ENCODE measurements around the gene TMEM94.

The TMEM94 gene

GRCh38 chr17:75486951-75487350, 30.5 kb downstream of the TMEM94 start:
- DNase-seq (ENCODE audit: low read depth, low spot score), result no peak
- Histone ChIP-seq H3K36me3 (ENCODE audit: insufficient read depth, low read length) (no peaks in the 10 kb centered on the region), H3K9me3 (ENCODE audit: low read depth, low read length) (no peaks in the 10 kb centered on the region), H3K9ac (ENCODE audit: insufficient read length) (no peak overlapping the region), H3K4me3 (no peak overlapping the region), H3K27ac (no peak overlapping the region)
- TF ChIP-seq EZH2 (IDR thresholded peaks at IDR 0.05) (no peak), FOXP2 (optimal IDR thresholded peaks at IDR 0.05; ENCODE audit: control extremely low read depth, extremely low read length, insufficient read depth) (no peak), POLR2AphosphoS5 (IDR thresholded peaks at IDR 0.05; ENCODE audit: borderline replicate concordance, low read depth, low read length) (no peak)

GRCh38 chr17:75487351-75488070, 31.1 kb downstream of the TMEM94 start:
- Histone ChIP-seq H3K4me3 (no peak overlapping the region), H3K9me3 (ENCODE audit: low read depth, low read length) (no peaks in the 10 kb centered on the region), H3K27ac (no peak overlapping the region), H3K36me3 (ENCODE audit: insufficient read depth, low read length) (no peaks in the 10 kb centered on the region), H3K9ac (ENCODE audit: insufficient read length) (no peak overlapping the region)
- DNase-seq (ENCODE audit: low read depth, low spot score), result no peak
- TF ChIP-seq EZH2 (IDR thresholded peaks at IDR 0.05) (no peak), FOXP2 (optimal IDR thresholded peaks at IDR 0.05; ENCODE audit: control extremely low read depth, extremely low read length, insufficient read depth) (no peak), POLR2AphosphoS5 (IDR thresholded peaks at IDR 0.05; ENCODE audit: borderline replicate concordance, low read depth, low read length) (no peak)

DNA sequence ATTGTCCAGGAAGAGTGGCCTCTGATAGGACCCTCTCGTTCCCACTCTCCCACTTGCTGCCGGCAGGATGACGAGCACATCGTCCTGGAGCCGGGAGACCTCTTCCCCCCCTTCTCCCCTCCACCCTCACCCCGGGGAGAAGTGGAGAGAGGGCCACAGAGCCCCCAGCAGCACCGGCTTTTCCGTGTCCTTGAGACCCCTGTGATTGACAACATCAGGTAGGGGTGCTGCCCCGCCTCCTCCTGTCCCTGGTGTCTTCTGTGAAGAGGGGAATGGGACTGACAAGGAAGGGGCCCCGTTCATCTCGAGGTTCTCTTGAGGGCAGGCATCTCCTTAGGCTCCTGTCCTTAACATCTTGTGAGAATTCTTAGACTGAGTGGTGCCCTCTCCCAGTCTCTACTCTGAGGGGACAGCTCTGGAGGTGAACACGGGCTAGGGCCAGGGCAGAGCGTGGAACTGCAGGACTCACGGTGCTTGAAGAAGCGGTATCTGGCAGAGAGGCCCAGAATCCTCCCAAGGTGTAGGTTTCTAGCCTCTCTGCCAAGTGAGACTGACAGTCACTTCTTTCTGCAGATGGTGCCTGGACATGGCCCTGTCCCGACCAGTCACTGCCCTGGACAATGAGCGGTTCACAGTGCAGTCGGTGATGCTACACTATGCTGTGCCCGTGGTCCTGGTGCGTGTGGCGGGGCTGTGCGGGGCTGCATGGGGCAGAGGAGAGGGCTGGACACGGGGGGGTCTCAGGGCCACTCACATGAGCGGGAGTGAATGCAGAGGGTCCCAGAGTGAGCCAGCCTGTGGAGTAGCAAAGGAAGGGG, 32.5 kb downstream of the TMEM94 start:
- no peak overlapping the region for H3K27ac ChIP-seq
- no peak for DNase-seq (ENCODE audit: low read depth, low spot score)
- no peak overlapping the region for H3K4me3 ChIP-seq
- no peaks in the 10 kb centered on the region for H3K9me3 ChIP-seq (ENCODE audit: low read depth, low read length)
- H3K9ac ChIP-seq (ENCODE audit: insufficient read length), result no peak overlapping the region
- no peaks in the 10 kb centered on the region; the same call in 1 of the 2 replicates for H3K36me3 ChIP-seq (ENCODE audit: insufficient read depth, low read length)
- TF ChIP-seq POLR2AphosphoS5 (IDR thresholded peaks at IDR 0.05; ENCODE audit: borderline replicate concordance, low read depth, low read length) (no peak), EZH2 (IDR thresholded peaks at IDR 0.05) (no peak), FOXP2 (optimal IDR thresholded peaks at IDR 0.05; ENCODE audit: control extremely low read depth, extremely low read length, insufficient read depth) (no peak)

- no peak for DNase-seq (ENCODE audit: low read depth, low spot score)
- Histone ChIP-seq H3K27ac (no peak overlapping the region), H3K9me3 (ENCODE audit: low read depth, low read length) (no peaks in the 10 kb centered on the region), H3K9ac (ENCODE audit: insufficient read length) (no peak overlapping the region), H3K4me3 (no peak overlapping the region), H3K36me3 (ENCODE audit: insufficient read depth, low read length) (no peaks in the 10 kb centered on the region; the same call in 1 of the 2 replicates)
- no peak for TF ChIP-seq EZH2 (IDR thresholded peaks at IDR 0.05)
- no peak for TF ChIP-seq FOXP2 (optimal IDR thresholded peaks at IDR 0.05; ENCODE audit: control extremely low read depth, extremely low read length, insufficient read depth)
- no peak for TF ChIP-seq POLR2AphosphoS5 (IDR thresholded peaks at IDR 0.05; ENCODE audit: borderline replicate concordance, low read depth, low read length)
These were observed 33.1 kb downstream of the TMEM94 start for GRCh38 chr17:75489511-75489955.

DNA sequence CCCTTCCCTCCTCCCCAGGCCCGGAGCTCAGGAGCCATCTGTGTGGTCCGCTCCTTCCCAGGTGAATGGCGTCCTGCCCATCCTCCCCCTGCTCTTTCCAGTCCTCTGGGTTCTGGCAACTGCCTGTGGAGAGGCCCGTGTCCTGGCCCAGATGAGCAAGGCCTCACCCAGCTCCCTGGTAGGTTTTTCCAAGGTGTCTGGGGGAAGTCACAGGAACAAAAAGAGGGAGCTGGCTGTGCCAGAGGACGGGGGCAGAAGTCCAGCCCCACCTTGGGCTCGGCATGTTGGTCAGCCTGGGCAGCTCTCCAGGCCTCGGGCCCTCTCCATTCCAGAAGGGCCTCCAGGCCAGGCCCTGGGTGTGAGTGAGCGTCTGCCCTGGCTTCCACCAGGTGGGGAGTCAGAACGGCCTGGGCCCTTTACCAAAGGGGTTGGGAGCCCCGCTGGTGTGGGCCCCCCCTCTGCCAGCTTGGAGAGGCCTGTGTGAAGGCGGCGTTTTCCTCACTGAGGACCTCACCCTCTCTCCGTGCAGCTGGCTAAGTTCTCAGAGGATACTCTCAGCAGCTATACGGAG, 33.8 kb downstream of the TMEM94 start:
- H3K4me3 ChIP-seq, result no peak overlapping the region
- DNase-seq (ENCODE audit: low read depth, low spot score), result no peak
- no peak overlapping the region for H3K27ac ChIP-seq
- no peak for TF ChIP-seq EZH2 (IDR thresholded peaks at IDR 0.05)
- no peaks in the 10 kb centered on the region; the same call in 1 of the 2 replicates for H3K36me3 ChIP-seq (ENCODE audit: insufficient read depth, low read length)
- H3K9me3 ChIP-seq (ENCODE audit: low read depth, low read length), result no peaks in the 10 kb centered on the region
- no peak overlapping the region for H3K9ac ChIP-seq (ENCODE audit: insufficient read length)

GRCh38 chr17:75490953-75491649, 34.7 kb downstream of the TMEM94 start:
- no peak overlapping the region for H3K9ac ChIP-seq (ENCODE audit: insufficient read length)
- no peak for DNase-seq (ENCODE audit: low read depth, low spot score)
- no peak for TF ChIP-seq EZH2 (IDR thresholded peaks at IDR 0.05)
- no peak for TF ChIP-seq POLR2AphosphoS5 (IDR thresholded peaks at IDR 0.05; ENCODE audit: borderline replicate concordance, low read depth, low read length)
- no peak for TF ChIP-seq FOXP2 (optimal IDR thresholded peaks at IDR 0.05; ENCODE audit: control extremely low read depth, extremely low read length, insufficient read depth)
- no peak overlapping the region for H3K27ac ChIP-seq
- no peaks in the 10 kb centered on the region for H3K9me3 ChIP-seq (ENCODE audit: low read depth, low read length)
- no peaks in the 10 kb centered on the region; the same call in 1 of the 2 replicates for H3K36me3 ChIP-seq (ENCODE audit: insufficient read depth, low read length)
- H3K4me3 ChIP-seq, result no peak overlapping the region

GRCh38 chr17:75491680-75492079, 35.2 kb downstream of the TMEM94 start:
- TF ChIP-seq FOXP2 (optimal IDR thresholded peaks at IDR 0.05; ENCODE audit: control extremely low read depth, extremely low read length, insufficient read depth), result no peak

More at GRCh38 chr17:75491680-75492079, 35.2 kb downstream of the TMEM94 start:
- no peaks in the 10 kb centered on the region for H3K9me3 ChIP-seq (ENCODE audit: low read depth, low read length)
- H3K27ac ChIP-seq, result no peak overlapping the region
- no peaks in the 10 kb centered on the region; the same call in 1 of the 2 replicates for H3K36me3 ChIP-seq (ENCODE audit: insufficient read depth, low read length)
- no peak for DNase-seq (ENCODE audit: low read depth, low spot score)
- no peak overlapping the region for H3K4me3 ChIP-seq
- no peak overlapping the region for H3K9ac ChIP-seq (ENCODE audit: insufficient read length)
